IPS-18c (cell line): ENCODE results near the gene WDR4.
"Not testable (repeated sequence)": the region's sequence is repeated elsewhere in the genome, so short reads cannot be mapped to it uniquely, and the experiment has no call there.

Source experiments
- H3K4me3 ChIP-seq: 2 replicates; pipeline ENCODE4 v1.7.0; 2013; ENCODE audit warnings: low read depth, mild to moderate bottlenecking, low read length, moderate library complexity; ENCODE audit not compliant: insufficient read depth
- H3K9me3 ChIP-seq: one replicate; pipeline ENCODE4 v1.6.1; 2013; ENCODE audit warnings: mild to moderate bottlenecking, low read length, moderate library complexity; ENCODE audit not compliant: control insufficient read depth, insufficient read depth

The WDR4 gene

DNA sequence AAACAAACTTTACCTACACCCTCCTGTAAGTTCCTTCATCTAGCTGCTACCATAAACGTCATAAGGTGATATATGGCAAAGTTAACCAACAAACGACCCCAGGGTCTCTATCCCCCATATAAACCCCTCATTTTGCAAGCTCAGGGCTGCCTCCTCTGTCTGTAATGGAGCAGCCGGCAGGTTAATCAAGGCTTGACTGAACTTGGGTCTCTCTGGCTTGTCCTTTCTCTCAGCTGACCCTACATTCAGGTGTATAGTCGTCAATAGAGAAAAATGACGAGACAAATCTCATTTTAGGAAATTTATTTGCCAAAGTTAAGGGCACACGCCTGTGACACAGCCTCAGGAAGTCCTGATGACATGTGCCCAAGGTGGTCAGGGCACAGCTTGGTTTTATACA, 67.4 kb downstream of the WDR4 start:
- H3K9me3 ChIP-seq: no peaks in the 10 kb centered on the region

DNA sequence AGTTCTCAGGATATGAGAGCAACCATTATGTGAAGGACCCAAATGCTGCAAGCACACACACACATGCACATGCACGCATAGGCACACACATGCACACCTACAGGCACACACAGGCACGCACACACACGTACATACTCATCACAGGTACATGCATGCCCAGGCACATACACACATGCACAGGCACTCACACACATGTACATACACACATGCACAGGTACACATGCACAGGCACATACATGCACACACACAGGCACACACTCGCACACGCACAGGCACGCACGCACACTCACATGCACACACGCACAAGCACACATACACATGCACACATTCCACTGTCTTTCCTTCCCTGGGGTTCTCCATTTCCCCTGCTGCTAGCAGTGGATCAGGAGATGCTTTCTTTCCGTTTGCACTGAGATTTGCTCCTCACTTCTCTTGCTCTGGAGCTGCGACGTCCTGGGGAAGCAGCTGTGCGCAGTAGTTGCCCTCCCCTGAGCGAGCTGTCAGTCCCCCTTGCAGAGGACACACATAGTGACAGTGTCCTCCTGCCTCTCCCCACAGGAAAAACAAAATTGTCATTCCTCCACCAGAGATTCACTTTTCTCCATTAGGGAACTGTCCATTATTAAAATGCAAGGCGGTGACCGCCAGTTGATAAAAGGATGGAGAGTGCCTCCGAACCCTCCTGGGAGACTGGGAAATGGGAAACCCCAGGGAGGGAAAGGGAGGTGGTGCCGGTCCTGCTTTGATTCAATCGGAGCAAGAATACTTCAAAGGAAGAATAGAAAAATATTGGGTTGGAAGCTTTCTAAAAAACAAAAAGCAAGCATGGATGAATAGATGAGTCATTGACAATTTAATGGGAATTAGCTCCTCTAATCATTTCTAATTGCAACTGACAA, 69.5 kb downstream of the WDR4 start:
- H3K4me3 ChIP-seq: no peak overlapping the region
- no peaks in the 10 kb centered on the region for H3K9me3 ChIP-seq

More for the DNA sequence above, 67.4 kb downstream of the WDR4 start:
- H3K4me3 ChIP-seq: no peak overlapping the region

DNA sequence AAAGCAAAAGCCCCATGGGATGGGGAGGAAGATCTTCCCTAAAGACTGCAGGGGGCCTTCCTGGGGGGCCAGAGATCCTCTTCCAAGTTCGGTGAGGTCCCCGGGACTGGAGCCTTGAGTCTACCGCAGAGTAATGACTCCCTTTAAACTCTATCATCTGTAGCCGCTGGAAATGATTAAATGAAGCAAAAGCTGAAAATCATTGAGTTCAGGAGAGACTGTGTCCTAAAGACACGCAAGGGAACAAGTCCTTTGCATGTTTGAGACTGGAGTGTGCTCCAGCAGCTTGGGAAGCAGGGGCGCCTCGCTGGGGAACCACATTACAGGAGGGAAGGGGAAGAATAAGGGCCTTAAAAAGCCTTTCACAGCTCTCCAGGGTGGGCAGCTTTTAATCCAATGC, 70.2 kb downstream of the WDR4 start:
- Histone ChIP-seq H3K9me3 (no peaks in the 10 kb centered on the region), H3K4me3 (no peak overlapping the region)

DNA sequence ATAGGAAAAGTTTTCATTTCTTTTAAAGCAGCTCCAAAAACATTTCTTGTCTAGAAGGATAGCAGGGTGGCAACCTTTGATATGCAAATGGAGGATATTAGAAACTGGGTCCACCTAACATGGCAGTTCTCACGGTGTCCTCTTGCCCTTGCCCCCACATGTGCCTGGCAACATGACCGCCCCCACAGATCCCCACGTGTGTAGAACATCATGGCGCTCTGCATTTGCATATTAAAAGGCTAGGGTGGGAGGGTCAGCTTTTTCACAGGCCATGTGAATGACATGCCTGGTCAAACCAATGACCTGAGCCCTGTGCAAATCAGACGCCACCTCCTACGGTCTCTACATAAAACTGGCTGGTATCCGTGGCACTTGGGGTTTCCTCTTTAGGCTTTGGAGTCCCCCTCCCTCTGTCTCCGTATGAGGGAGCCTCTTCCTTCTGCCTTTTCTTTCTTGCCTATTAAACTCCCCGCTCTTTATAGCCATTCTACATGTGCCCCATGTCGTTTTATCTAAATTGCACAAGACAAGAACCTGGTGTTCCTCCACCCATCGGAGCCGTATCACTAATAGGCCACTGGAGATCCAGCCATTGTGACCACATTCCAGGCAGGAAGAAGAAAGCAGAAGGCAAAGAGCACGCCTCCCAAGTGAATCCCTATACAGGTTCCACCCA, 71.3 kb downstream of the WDR4 start:
- no peaks in the 10 kb centered on the region for H3K9me3 ChIP-seq
- H3K4me3 ChIP-seq: no peak overlapping the region

DNA sequence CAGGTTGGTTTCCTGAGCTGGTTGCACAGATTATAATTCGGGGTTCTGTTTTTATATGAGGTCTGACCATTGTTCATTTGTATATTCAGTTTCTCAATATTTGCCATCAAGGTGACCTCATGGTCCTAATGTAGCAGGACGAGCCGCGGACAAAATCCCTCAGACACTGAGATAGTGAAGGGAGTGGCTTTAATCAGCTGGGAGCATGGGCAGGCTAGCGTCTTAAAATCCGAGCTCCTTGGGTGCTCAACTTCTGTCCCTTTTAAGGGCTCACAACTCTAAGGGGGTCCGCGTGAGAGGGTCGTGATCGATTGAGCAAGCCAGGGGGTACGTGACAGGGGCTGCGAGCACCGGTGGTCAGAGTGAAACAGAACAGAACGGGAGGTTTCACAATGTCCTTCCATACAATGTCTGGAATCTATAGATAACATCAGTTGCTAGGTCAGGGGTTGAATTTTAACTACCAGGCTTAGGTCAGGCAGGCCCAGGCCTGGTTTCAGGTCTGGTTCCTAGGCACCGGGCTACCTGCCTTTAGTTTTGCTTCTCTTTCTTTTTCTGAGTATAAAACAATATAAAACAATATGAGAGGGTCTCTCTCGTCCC, 71.9 kb downstream of the WDR4 start:
- not testable (repeated sequence) for H3K9me3 ChIP-seq, H3K4me3 ChIP-seq

DNA sequence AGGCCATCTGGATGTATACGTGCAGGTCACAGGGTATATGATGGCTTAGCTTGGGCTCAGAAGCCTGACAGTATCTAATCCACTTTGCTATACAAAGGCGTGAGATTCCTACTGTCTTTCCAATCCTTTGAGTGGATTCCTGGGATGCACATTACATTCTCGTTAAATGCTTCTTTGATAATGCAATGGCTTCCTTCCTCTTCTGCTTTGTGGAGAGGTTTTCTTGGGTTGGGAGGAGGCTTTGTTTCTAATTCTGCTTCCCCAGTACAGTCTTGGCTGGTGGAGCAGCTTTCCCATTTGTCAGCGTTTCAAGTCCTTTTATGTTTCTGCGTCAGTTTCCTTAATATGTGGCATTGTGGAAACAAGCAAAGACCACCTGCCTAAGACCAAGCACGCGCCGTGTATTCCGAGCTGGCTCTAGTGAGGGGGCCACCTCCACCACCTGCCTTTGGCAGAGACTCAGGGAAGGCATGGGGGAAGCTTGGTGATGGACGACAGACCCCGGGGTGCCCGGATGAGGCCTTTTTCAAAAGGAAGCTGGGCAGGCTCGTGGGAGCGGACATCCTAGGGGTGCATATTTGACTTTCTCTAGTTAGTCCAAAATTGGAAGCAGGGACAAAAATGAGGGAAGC, 72.7 kb downstream of the WDR4 start:
- no peaks in the 10 kb centered on the region for H3K9me3 ChIP-seq
- H3K4me3 ChIP-seq: no peak overlapping the region

DNA sequence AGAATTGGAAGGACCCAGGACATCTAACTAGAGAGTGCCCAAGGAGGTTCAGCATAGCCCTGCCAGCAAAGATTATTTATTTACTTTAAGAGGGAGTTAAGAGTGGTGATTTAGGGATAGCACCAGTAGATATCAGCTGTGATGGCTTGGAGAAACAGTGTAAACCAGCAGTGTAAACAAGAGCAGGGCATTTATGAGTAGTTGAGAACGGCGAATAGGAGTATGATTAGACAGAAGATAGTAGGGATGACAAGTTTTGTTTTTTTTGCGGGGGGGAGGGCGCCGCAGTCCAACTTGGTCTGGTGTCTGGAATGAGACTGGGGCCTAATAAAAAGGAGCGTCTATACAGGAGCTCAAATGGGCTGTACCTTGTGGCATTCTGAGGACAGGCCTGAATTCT, 77.7 kb downstream of the WDR4 start:
- not testable (repeated sequence) for H3K4me3 ChIP-seq, H3K9me3 ChIP-seq

DNA sequence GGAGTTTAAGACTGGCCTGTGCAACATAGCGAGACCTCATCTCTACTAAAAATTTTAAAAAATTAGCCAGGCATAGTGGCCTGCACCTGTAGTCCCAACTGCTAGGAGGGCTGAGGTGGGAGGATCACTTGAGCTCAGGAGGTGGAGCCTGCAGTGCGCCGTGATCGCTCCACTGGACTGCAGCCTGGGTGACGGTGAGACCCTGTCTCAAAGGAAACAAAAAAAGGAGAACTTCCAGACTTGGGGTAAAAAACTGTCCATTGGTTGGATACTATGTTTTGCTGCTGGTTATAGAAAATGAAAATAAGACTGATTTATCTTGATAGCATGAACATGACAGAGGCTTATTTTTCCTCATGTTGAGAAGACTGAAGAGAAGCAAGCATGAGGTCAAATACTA, 79.4 kb downstream of the WDR4 start:
- H3K4me3 ChIP-seq: no peak overlapping the region
- H3K9me3 ChIP-seq: no peaks in the 10 kb centered on the region

DNA sequence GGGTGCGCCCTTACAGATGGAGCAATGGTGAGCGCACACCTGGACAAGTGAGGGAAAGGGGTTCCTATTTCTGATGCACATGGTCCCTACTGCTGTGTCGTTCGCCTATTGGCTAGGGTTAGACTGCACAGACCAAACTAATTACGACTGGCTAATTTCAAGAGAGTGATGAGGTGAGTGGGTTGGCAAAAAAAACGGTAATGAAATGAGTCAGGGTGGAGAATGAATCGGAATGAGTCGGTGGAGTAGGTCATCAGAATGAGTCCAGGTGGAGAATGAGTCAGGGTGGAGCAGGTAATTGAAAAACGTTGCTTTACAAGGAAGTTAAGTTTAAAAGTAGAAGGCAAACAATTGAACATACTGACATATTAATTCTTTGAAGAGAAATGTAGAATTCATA, 79.8 kb downstream of the WDR4 start:
- Histone ChIP-seq H3K9me3 (no peaks in the 10 kb centered on the region), H3K4me3 (no peak overlapping the region)
